ENCODE measurements around the gene MSLN. TPM values are rescaled to one million over a fixed set of nuclear protein-coding genes. Genes with fewer than 3 reads are reported as not detected.

MSLN gene
- total RNA-seq, 1 donor from 2014 or later = not detected

- H3K4me1 Mint-ChIP-seq = peaks cover 16% of the 10 kb centered on the region
- TF ChIP-seq CTCF (IDR thresholded peaks at IDR 0.05) = no peak
- no peaks in the 10 kb centered on the region for H3K9me3 Mint-ChIP-seq
- ChIA-PET POLR2A (interaction anchor here (1.0 to 2.8 kb wide), 5 partner anchors 10 to 73 kb away, joined by 3 to 8 read pairs (median 5); partner anchors contain the start of genes CHTF18 and RPUSD1), CTCF (interaction anchor here (0.6 to 1.5 kb wide), 4 partner anchors 13 to 74 kb away, joined by 3 to 6 read pairs (median 4); partner anchors contain the start of genes CHTF18, CIAO3 and RPUSD1)
- ATAC-seq (ENCODE audit: low read depth) (peak; percentile 91), DNase-seq (peak; percentile 89)
- H3K36me3 Mint-ChIP-seq (ENCODE audit: low read depth) = no peaks in the 10 kb centered on the region
- intact Hi-C loops (cut with micrococcal nuclease) = loop anchor here (1.0 to 5.0 kb wide), 3 partner anchors 48 to 162 kb away; partner anchors contain the start of genes CHTF18 and RPUSD1
- H3K27me3 Mint-ChIP-seq = peaks cover 7% of the 10 kb centered on the region
- H3K27ac Mint-ChIP-seq = no peak within 1 kb of the TSS
- peak within 1 kb of the TSS; percentile 68 for H3K4me3 Mint-ChIP-seq
Observed at GRCh38 chr16:714558-715476, 45.7 kb upstream of the MSLN start, which contains the start of gene METRN. TSS of gene METRN (plus strand) at chr16:715118. CDS start at chr16:715290, 172 bp downstream.

- intact Hi-C loops (cut with micrococcal nuclease) = loop anchor here (1.0 kb wide), 1 partner anchor 48 kb away; no protein-coding TSS in a partner anchor
- TF ChIP-seq CTCF (IDR thresholded peaks at IDR 0.05) = no peak
- POLR2A ChIA-PET = interaction anchor here (0.7 to 2.8 kb wide), 10 partner anchors 9 to 365 kb away, joined by 3 to 8 read pairs (median 4); partner anchors contain the start of genes CHTF18, CIAO3, RPUSD1 and WDR24
- Mint-ChIP-seq H3K9me3 (no peaks in the 10 kb centered on the region), H3K27ac (no peak overlapping the region), H3K36me3 (ENCODE audit: low read depth) (no peaks in the 10 kb centered on the region), H3K4me3 (peak overlapping the region; percentile 68), H3K27me3 (peaks cover 7% of the 10 kb centered on the region), H3K4me1 (peaks cover 22% of the 10 kb centered on the region)
- CTCF ChIA-PET = interaction anchor here (0.6 to 1.2 kb wide), 4 partner anchors 12 to 73 kb away, joined by 3 to 4 read pairs (median 3); partner anchors contain the start of genes CHTF18, CIAO3 and RPUSD1
- DNase-seq (peak; percentile 42), ATAC-seq (ENCODE audit: low read depth) (peak; percentile 7)
Observed at GRCh38 chr16:715477-716199, 44.9 kb upstream of the MSLN start.

- intact Hi-C loops (cut with micrococcal nuclease) = no loop called here
- H3K36me3 Mint-ChIP-seq (ENCODE audit: low read depth) = no peaks in the 10 kb centered on the region
- DNase-seq = no peak
Observed at GRCh38 chr16:716200-716568, 44.4 kb upstream of the MSLN start.

GRCh38 chr16:716768-717325, 43.7 kb upstream of the MSLN start:
- Mint-ChIP-seq H3K27ac (no peak overlapping the region), H3K9me3 (no peaks in the 10 kb centered on the region), H3K36me3 (ENCODE audit: low read depth) (no peaks in the 10 kb centered on the region), H3K4me1 (peaks cover 21% of the 10 kb centered on the region), H3K4me3 (no peak overlapping the region), H3K27me3 (peaks cover 7% of the 10 kb centered on the region)
- POLR2A ChIA-PET = interaction anchor here (0.7 to 2.8 kb wide), 6 partner anchors 12 to 592 kb away, joined by 3 to 8 read pairs (median 4); partner anchors contain the start of genes CHTF18, CIAO3 and RPUSD1
- intact Hi-C loops (cut with micrococcal nuclease) = no loop called here
- CTCF ChIA-PET = interaction anchor here (0.9 kb wide), 1 partner anchor 26 kb away, joined by 3 read pairs; no protein-coding TSS in a partner anchor
- ATAC-seq (ENCODE audit: low read depth) (no peak), DNase-seq (no peak)
- no peak for TF ChIP-seq CTCF (IDR thresholded peaks at IDR 0.05)

More at GRCh38 chr16:716200-716568, 44.4 kb upstream of the MSLN start:
- TF ChIP-seq CTCF (IDR thresholded peaks at IDR 0.05) = no peak
- H3K27me3 Mint-ChIP-seq = peaks cover 7% of the 10 kb centered on the region
- ChIA-PET POLR2A (interaction anchor here (0.7 to 2.8 kb wide), 8 partner anchors 12 to 248 kb away, joined by 3 to 8 read pairs (median 4); partner anchors contain the start of genes CHTF18, CIAO3, RPUSD1 and WDR24), CTCF (interaction anchor here (0.9 kb wide), 1 partner anchor 27 kb away, joined by 3 read pairs; no protein-coding TSS in a partner anchor)
- H3K4me1 Mint-ChIP-seq = peaks cover 22% of the 10 kb centered on the region
- H3K4me3 Mint-ChIP-seq = peak overlapping the region; percentile 68
- no peak for ATAC-seq (ENCODE audit: low read depth)
- H3K27ac Mint-ChIP-seq = no peak overlapping the region
- H3K9me3 Mint-ChIP-seq = no peaks in the 10 kb centered on the region

All from activated B cell treated with CpG ODN at 0.5 μM for 24 hours (primary cell).